K562 (cell line): Measurements from ENCODE around the gene F11R. TPM values are rescaled to one million over a fixed set of nuclear protein-coding genes. Genes with fewer than 3 reads are reported as not detected.
A peak's percentile ranks its signal among the peaks of the same experiment; 100 is the strongest.

Source experiments
- ARHGAP35 ChIP-seq: fragments of 450-650 bp; IDR thresholded peaks from 2 replicates; pipeline ENCODE4 v1.6.1; 2018; ENCODE audit not compliant: partially characterized antibody
- BDP1 ChIP-seq: IDR thresholded peaks from 3 replicates; pipeline ENCODE4 v1.6.1; 2011; ENCODE audit not compliant: insufficient read length, insufficient read depth
- BRCA1 ChIP-seq, 2 experiments: fragments of 450-650 bp in 1 of 2; sonication (generic) in 1 of 2; formaldehyde crosslinking in 1 of 2; IDR thresholded peaks; 2 replicates each; pipeline versions ENCODE4 v1.5.0 to v1.6.1; 2017 to 2020; ENCODE audit warnings: mild to moderate bottlenecking in 1 of 2, missing genetic modification reagents in 1 of 2
- CBX8 ChIP-seq: fragments of 200-600 bp; sonication (generic); IDR thresholded peaks from 2 replicates; pipeline ENCODE4 v1.6.1; 2012; ENCODE audit warnings: borderline replicate concordance, mixed run types, low read depth, mild to moderate bottlenecking, moderate library complexity, mixed read lengths, low read length, control low read depth, inconsistent platforms; ENCODE audit not compliant: poor library complexity, severe bottlenecking; ENCODE audit errors: extremely low read depth
- FOXK1 ChIP-seq: sonication (generic); formaldehyde crosslinking; IDR thresholded peaks from 2 replicates; pipeline ENCODE4 v1.8.0; 2022; ENCODE audit warnings: missing genetic modification reagents, mild to moderate bottlenecking, borderline replicate concordance
- MED1 ChIP-seq: sonication (generic); formaldehyde crosslinking; IDR thresholded peaks from 2 replicates; pipeline ENCODE4 v1.8.1; 2023; ENCODE audit warnings: missing genetic modification reagents, borderline replicate concordance
- MNT ChIP-seq, 2 experiments: fragments of 450-650 bp; conservative IDR thresholded peaks; 2 replicates each; pipeline ENCODE4 v1.6.1; 2017; ENCODE audit warnings: mild to moderate bottlenecking in 2 of 2, moderate library complexity in 2 of 2
- NCOA4 ChIP-seq: fragments of 450-650 bp; IDR thresholded peaks from 2 replicates; pipeline ENCODE4 v1.6.1; 2018; ENCODE audit warnings: mild to moderate bottlenecking; ENCODE audit not compliant: partially characterized antibody
- RBM17 ChIP-seq: fragments of 200-400 bp; formaldehyde crosslinking; IDR thresholded peaks from 2 replicates; pipeline ENCODE4 v1.6.1; 2017; ENCODE audit warnings: low read depth, mild to moderate bottlenecking, low read length, borderline replicate concordance
- RFX7 ChIP-seq: fragments of 250-450 bp; sonication (Bioruptor Pico); IDR thresholded peaks from 2 replicates; pipeline ENCODE4 v1.5.1; 2021; ENCODE audit warnings: mild to moderate bottlenecking
- SIX5 ChIP-seq, 2 experiments: IDR thresholded peaks; 2 replicates each; pipeline ENCODE4 v1.6.1; 2011; ENCODE audit warnings: low read length in 2 of 2, borderline replicate concordance in 1 of 2, low read depth in 1 of 2, mild to moderate bottlenecking in 1 of 2, moderate library complexity in 1 of 2; ENCODE audit not compliant: insufficient read depth in 1 of 2
- SPI1 ChIP-seq: IDR thresholded peaks from 2 replicates; pipeline ENCODE4 v1.6.1; 2011; ENCODE audit warnings: low read depth, low read length, control low read depth, borderline replicate concordance
- SUPT5H ChIP-seq: fragments of 450-650 bp; IDR thresholded peaks from 2 replicates; pipeline ENCODE4 v1.6.1; 2016
- TCF7 ChIP-seq: sonication (generic); IDR thresholded peaks from 2 replicates; pipeline ENCODE4 v1.6.1; 2016; ENCODE audit warnings: antibody characterized with exemption, borderline replicate concordance
- TRIM28 ChIP-seq: fragments of 450-650 bp; IDR thresholded peaks from 2 replicates; pipeline ENCODE4 v1.6.1; 2017
- ZC3H11A ChIP-seq: IDR thresholded peaks from 2 replicates; pipeline ENCODE4 v1.6.1; 2012; ENCODE audit warnings: low read depth, low read length, improper control_type of control experiment
- ZNF121 ChIP-seq: sonication (generic); formaldehyde crosslinking; conservative IDR thresholded peaks from 2 replicates; pipeline ENCODE4 v1.8.0; 2022; ENCODE audit warnings: missing genetic modification reagents
- ZNF146 ChIP-seq: IDR thresholded peaks from one replicate; pipeline ENCODE4 v1.6.1; 2018; ENCODE audit warnings: missing compliant biosample characterization; ENCODE audit not compliant: unreplicated experiment
- ZNF347 ChIP-seq: fragments of 450-650 bp; formaldehyde crosslinking; IDR thresholded peaks from 2 replicates; pipeline ENCODE4 v1.4.0; 2020; ENCODE audit warnings: low read depth, mild to moderate bottlenecking, moderate library complexity
- ZNF583 ChIP-seq: fragments of 250-450 bp; sonication (Bioruptor Pico); IDR thresholded peaks from 2 replicates; pipeline ENCODE4 v1.4.0; 2020
- ZNF707 ChIP-seq: fragments of 250-450 bp; sonication (Bioruptor Pico); conservative IDR thresholded peaks from 2 replicates; pipeline ENCODE4 v1.8.0; 2022; ENCODE audit warnings: inconsistent platforms, mild to moderate bottlenecking, moderate library complexity
- polyA plus RNA-seq, 8 experiments: library from polyadenylated mRNA; depleted of rRNA in 4 of 8; stranded (reverse) in 5 of 8; unstranded in 3 of 8; fragments of >200 nt; fragmentation: Nextera tagmentation in 2 of 8; fragmentation: Illumina TruSeq in 1 of 8; extraction: Ambion mirVana in 2 of 8; extraction: Trizol in 1 of 8; gene quantifications; 2 replicates each; pipeline versions ENCODE4 v1.2.1 to v1.2.3, GENCODE V29; 2011 to 2014; ENCODE audit warnings: inconsistent platforms in 1 of 8, missing spikeins in 1 of 8
- total RNA-seq, 7 experiments: library from RNA; depleted of rRNA in 6 of 7; stranded (reverse); fragments of >200 nt in 6 of 7; fragmentation: Illumina TruSeq in 2 of 7; extraction: Trizol in 2 of 7; gene quantifications; 2 replicates each; pipeline versions ENCODE4 v1.2.1 to v1.2.3, GENCODE V29; 2011 to 2021; ENCODE audit warnings: low replicate concordance in 1 of 7
- TF ChIP-seq, protein P1 (sequence below): fragments of 250-450 bp; sonication (Bioruptor Pico); IDR thresholded peaks from 2 replicates; pipeline ENCODE4 v1.4.0; 2020; ENCODE audit warnings: mild to moderate bottlenecking, moderate library complexity, borderline replicate concordance
- TF ChIP-seq, protein P2 (sequence below): fragments of 250-450 bp; sonication (Bioruptor Pico); IDR thresholded peaks from 2 replicates; pipeline ENCODE4 v1.5.0; 2021

Gene F11R
- total and polyA plus RNA-seq, 9 of the 15 experiments (the other 6 are each of a cell fraction or from before 2014, with no cell fraction given): 27.4 to 187 (median 52.5) TPM

DNA sequence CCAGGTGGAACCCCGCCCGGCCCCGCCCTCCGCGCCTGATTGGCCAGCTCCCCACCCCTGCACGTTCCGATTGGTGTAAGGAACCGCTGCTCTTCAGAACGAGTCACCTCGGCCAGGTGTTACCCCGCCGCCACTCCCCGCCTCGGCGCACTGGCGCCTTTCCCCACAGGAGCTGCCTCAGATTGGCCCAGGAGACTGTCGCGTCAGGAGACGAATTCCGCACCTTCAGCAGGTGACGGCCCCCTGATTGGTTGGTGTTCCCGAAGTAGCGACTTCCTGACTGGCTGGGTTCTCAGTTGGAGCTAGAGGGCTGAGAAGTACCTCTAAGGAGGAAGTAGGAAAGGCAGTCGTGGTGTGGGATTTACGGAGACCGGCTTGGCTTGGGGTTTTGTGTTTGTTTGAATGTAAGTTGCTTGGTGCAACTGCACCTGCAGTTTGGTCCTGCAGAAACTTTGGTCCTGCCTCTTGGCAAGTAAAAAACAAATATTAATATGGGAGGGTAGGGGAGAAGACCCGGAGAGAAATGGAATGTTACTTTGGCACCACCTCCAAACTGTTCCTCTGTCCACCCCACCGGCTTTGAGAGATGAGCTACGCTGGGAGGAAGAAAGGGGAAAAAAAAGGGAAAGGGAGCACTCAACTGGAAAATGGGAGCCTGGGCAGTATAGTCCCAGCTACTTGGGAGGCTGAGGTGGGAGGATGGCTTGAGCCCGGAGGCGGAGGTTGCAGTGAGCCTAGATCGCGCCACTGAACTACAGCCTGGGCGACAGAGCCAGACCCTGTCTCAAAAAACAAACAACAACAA is 415 bp upstream of the F11R start (continued):
- TF ChIP-seq, protein P1, sequence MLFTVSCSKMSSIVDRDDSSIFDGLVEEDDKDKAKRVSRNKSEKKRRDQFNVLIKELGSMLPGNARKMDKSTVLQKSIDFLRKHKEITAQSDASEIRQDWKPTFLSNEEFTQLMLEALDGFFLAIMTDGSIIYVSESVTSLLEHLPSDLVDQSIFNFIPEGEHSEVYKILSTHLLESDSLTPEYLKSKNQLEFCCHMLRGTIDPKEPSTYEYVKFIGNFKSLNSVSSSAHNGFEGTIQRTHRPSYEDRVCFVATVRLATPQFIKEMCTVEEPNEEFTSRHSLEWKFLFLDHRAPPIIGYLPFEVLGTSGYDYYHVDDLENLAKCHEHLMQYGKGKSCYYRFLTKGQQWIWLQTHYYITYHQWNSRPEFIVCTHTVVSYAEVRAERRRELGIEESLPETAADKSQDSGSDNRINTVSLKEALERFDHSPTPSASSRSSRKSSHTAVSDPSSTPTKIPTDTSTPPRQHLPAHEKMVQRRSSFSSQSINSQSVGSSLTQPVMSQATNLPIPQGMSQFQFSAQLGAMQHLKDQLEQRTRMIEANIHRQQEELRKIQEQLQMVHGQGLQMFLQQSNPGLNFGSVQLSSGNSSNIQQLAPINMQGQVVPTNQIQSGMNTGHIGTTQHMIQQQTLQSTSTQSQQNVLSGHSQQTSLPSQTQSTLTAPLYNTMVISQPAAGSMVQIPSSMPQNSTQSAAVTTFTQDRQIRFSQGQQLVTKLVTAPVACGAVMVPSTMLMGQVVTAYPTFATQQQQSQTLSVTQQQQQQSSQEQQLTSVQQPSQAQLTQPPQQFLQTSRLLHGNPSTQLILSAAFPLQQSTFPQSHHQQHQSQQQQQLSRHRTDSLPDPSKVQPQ: no peak
- no peak for TF ChIP-seq ZNF583 (CRISPR knock-in tag)
- no peak for TF ChIP-seq RBM17
- TF ChIP-seq ZNF347 (CRISPR knock-in tag): no peak
- TF ChIP-seq, protein P2, sequence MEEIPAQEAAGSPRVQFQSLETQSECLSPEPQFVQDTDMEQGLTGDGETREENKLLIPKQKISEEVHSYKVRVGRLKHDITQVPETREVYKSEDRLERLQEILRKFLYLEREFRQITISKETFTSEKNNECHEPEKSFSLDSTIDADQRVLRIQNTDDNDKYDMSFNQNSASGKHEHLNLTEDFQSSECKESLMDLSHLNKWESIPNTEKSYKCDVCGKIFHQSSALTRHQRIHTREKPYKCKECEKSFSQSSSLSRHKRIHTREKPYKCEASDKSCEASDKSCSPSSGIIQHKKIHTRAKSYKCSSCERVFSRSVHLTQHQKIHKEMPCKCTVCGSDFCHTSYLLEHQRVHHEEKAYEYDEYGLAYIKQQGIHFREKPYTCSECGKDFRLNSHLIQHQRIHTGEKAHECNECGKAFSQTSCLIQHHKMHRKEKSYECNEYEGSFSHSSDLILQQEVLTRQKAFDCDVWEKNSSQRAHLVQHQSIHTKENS (CRISPR knock-in tag): no peak
- TF ChIP-seq TRIM28: no peak
- TF ChIP-seq RFX7 (CRISPR knock-in tag): no peak
- no peak for TF ChIP-seq ZNF146 (CRISPR knock-in tag)
- peak; percentile 89 for TF ChIP-seq SUPT5H
- TF ChIP-seq TCF7: no peak
- TF ChIP-seq SIX5 (IDR thresholded peaks at IDR 0.05; ENCODE audit: borderline replicate concordance in 1 of 2, insufficient read depth in 1 of 2, low read depth in 1 of 2, low read length in 2 of 2): no peak
- TF ChIP-seq CBX8: no peak
- 0 out of 4 replicates have a peak, but pooled peaks of 1 of the 2 experiments have one; percentile 42 for TF ChIP-seq MNT (conservative IDR thresholded peaks at IDR 0.05)
- no peak for TF ChIP-seq ZC3H11A
- TF ChIP-seq MED1 (CRISPR knock-in tag): no peak
- no peak for TF ChIP-seq BRCA1 (IDR thresholded peaks at IDR 0.05)
- no peak for TF ChIP-seq BRCA1 (CRISPR knock-in tag; IDR thresholded peaks at IDR 0.05)
- TF ChIP-seq ZNF707: no peak
- peak; percentile 55 for TF ChIP-seq ZNF121
- TF ChIP-seq SPI1: peak; percentile 80
- TF ChIP-seq NCOA4: no peak
- TF ChIP-seq ARHGAP35: no peak
- no peak for TF ChIP-seq BDP1
- no peak for TF ChIP-seq FOXK1 (CRISPR knock-in tag)
